CD4-positive, CD25-positive, alpha-beta regulatory T cell (primary cell): Measurements from ENCODE around the gene TMPRSS12. TPM values are rescaled to one million over a fixed set of nuclear protein-coding genes. Genes with fewer than 3 reads are reported as not detected.
"Not testable (repeated sequence)": the region's sequence is repeated elsewhere in the genome, so short reads cannot be mapped to it uniquely, and the experiment has no call there.

Experiments used
- ATAC-seq, 2 donors: fragments of 150-1000 bp; cut with Tn5 transposase; one replicate each; pipeline ENCODE4 v1.10.0; 2021; ENCODE audit warnings: low read depth in 2 of 2, moderate number of reproducible peaks in 2 of 2, moderate library complexity in 1 of 2
- DNase-seq, 3 donors: peaks; one replicate each; pipeline versions ENCODE4 v3.0.0 to v3.0.0-alpha.2; 2012 to 2022; ENCODE audit warnings: mixed read lengths in 1 of 3
- H3K27ac ChIP-seq: one replicate; pipeline ENCODE4 v1.7.0; 2013; ENCODE audit warnings: mild to moderate bottlenecking, low read length; ENCODE audit not compliant: insufficient read depth, poor library complexity, severe bottlenecking
- H3K27me3 ChIP-seq: one replicate; pipeline ENCODE4 v1.7.0; 2013; ENCODE audit warnings: low read length; ENCODE audit not compliant: control insufficient read depth, insufficient read depth
- H3K36me3 ChIP-seq: one replicate; pipeline ENCODE4 v1.7.0; 2013; ENCODE audit warnings: mild to moderate bottlenecking, low read length, moderate library complexity; ENCODE audit not compliant: control insufficient read depth, insufficient read depth
- H3K4me1 ChIP-seq: 2 replicates; pipeline ENCODE4 v1.7.0; 2013; ENCODE audit warnings: mild to moderate bottlenecking, low read length; ENCODE audit not compliant: insufficient read depth, control insufficient read depth, poor library complexity, severe bottlenecking
- H3K4me3 ChIP-seq: one replicate; pipeline ENCODE4 v1.7.0; 2013; ENCODE audit warnings: low read depth, mild to moderate bottlenecking, low read length, moderate library complexity
- H3K9me3 ChIP-seq, 2 experiments: 1 replicate in 1 of 2; 2 replicates in 1 of 2; pipeline ENCODE4 v1.7.0; 2013; ENCODE audit warnings: low read length in 2 of 2, mild to moderate bottlenecking in 1 of 2, moderate library complexity in 1 of 2; ENCODE audit not compliant: control insufficient read depth in 2 of 2
- H3K27ac Mint-ChIP-seq, 3 donors: one replicate each; pipeline ENCODE4 v1.8.0; 2020 to 2022; ENCODE audit warnings: mild to moderate bottlenecking in 3 of 3, mixed read lengths in 3 of 3, moderate library complexity in 2 of 3
- H3K27me3 Mint-ChIP-seq: one replicate; pipeline ENCODE4 v1.8.0; 2022; ENCODE audit warnings: mild to moderate bottlenecking, mixed read lengths
- H3K36me3 Mint-ChIP-seq: one replicate; pipeline ENCODE4 v1.8.0; 2020; ENCODE audit warnings: mixed read lengths
- H3K4me1 Mint-ChIP-seq, 4 donors: one replicate each; pipeline ENCODE4 v1.8.0; 2020 to 2022; ENCODE audit warnings: mixed read lengths in 4 of 4, mild to moderate bottlenecking in 1 of 4
- H3K4me3 Mint-ChIP-seq, 4 donors: one replicate each; pipeline ENCODE4 v1.8.0; 2020 to 2022; ENCODE audit warnings: mild to moderate bottlenecking in 4 of 4, mixed read lengths in 4 of 4, moderate library complexity in 3 of 4
- H3K9me3 Mint-ChIP-seq, 7 donors: one replicate each; pipeline ENCODE4 v1.8.0; 2020 to 2022; ENCODE audit warnings: mixed read lengths in 7 of 7, mild to moderate bottlenecking in 3 of 7, moderate library complexity in 2 of 7
- polyA plus RNA-seq, 4 donors: library from polyadenylated mRNA; unstranded; fragments of 300-500 nt; fragmentation: Illumina TruSeq; gene quantifications; one replicate each; pipeline ENCODE4 v1.2.3, GENCODE V29; 2021
- total RNA-seq: library from RNA; stranded (reverse); gene quantifications from one replicate; pipeline ENCODE4 v1.2.3, GENCODE V29; 2022

The TMPRSS12 gene
- total and polyA plus RNA-seq, 5 donors from 2014 or later: not detected

- no peak for ATAC-seq
- peak overlapping the region; percentile 93 for H3K4me3 ChIP-seq
- Mint-ChIP-seq H3K27me3 (peaks cover 10% of the 10 kb centered on the region), H3K36me3 (no peaks in the 10 kb centered on the region), H3K27ac (peak overlapping the region; percentile 27 to 96 (median 84)), H3K4me1 (peaks cover 10 to 52% (median 37%) of the 10 kb centered on the region in 4 donors), H3K4me3 (peak overlapping the region; percentile 87 to 98 (median 90)), H3K9me3 (peaks cover 0 to 3% (median 0%) of the 10 kb centered on the region in 7 donors)
- no peaks in the 10 kb centered on the region for H3K27me3 ChIP-seq
- DNase-seq: no peak
- H3K9me3 ChIP-seq: no peaks in the 10 kb centered on the region
- peaks cover 24% of the 10 kb centered on the region for H3K4me1 ChIP-seq
- peak overlapping the region; percentile 61 for H3K27ac ChIP-seq
- H3K36me3 ChIP-seq: no peaks in the 10 kb centered on the region
These were observed 80.8 kb downstream of the TMPRSS12 start for GRCh38 chr12:50923361-50924130.

- Mint-ChIP-seq H3K4me3 (peak overlapping the region; percentile 87 to 98 (median 90)), H3K36me3 (no peaks in the 10 kb centered on the region), H3K4me1 (peaks cover 12 to 55% (median 40%) of the 10 kb centered on the region in 4 donors), H3K9me3 (peaks cover 0 to 3% (median 0%) of the 10 kb centered on the region in 7 donors), H3K27me3 (peaks cover 10% of the 10 kb centered on the region), H3K27ac (peak overlapping the region; percentile 27 to 96 (median 84))
- Histone ChIP-seq H3K27ac (peak overlapping the region; percentile 61), H3K4me3 (peak overlapping the region; percentile 93), H3K4me1 (peaks cover 24% of the 10 kb centered on the region), H3K27me3 (no peaks in the 10 kb centered on the region), H3K9me3 (no peaks in the 10 kb centered on the region), H3K36me3 (no peaks in the 10 kb centered on the region)
- DNase-seq (no peak), ATAC-seq (no peak)
These were observed 81.4 kb downstream of the TMPRSS12 start for GRCh38 chr12:50924131-50924438.

GRCh38 chr12:50924439-50925341, 82.0 kb downstream of the TMPRSS12 start:
- Mint-ChIP-seq H3K27me3 (peaks cover 10% of the 10 kb centered on the region), H3K4me1 (peaks cover 12 to 57% (median 43%) of the 10 kb centered on the region in 4 donors), H3K9me3 (peaks cover 0 to 3% (median 0%) of the 10 kb centered on the region in 7 donors), H3K36me3 (no peaks in the 10 kb centered on the region), H3K27ac (peak overlapping the region; percentile 84 to 96 (median 90)), H3K4me3 (peak overlapping the region; percentile 87 to 98 (median 94))
- DNase-seq (peak; percentile 37 to 86 (median 47)), ATAC-seq (peak; percentile 79 to 80)
- H3K36me3 ChIP-seq: no peaks in the 10 kb centered on the region
- peak overlapping the region; percentile 93 for H3K4me3 ChIP-seq
- H3K27ac ChIP-seq: peak overlapping the region; percentile 61
- no peaks in the 10 kb centered on the region for H3K9me3 ChIP-seq
- H3K4me1 ChIP-seq: peaks cover 24% of the 10 kb centered on the region
- H3K27me3 ChIP-seq: no peaks in the 10 kb centered on the region

- Histone ChIP-seq H3K27ac (no peak overlapping the region), H3K36me3 (no peaks in the 10 kb centered on the region), H3K27me3 (no peaks in the 10 kb centered on the region), H3K9me3 (no peaks in the 10 kb centered on the region), H3K4me1 (peaks cover 24% of the 10 kb centered on the region), H3K4me3 (peak overlapping the region; percentile 93)
- peaks cover 12 to 60% (median 42%) of the 10 kb centered on the region in 4 donors for H3K4me1 Mint-ChIP-seq
- H3K27ac Mint-ChIP-seq: peak overlapping the region; percentile 75 to 90 (median 84)
- peaks cover 0 to 1% (median 0%) of the 10 kb centered on the region in 7 donors for H3K9me3 Mint-ChIP-seq
- DNase-seq (peak in 2 of 3 donors; percentile 10 to 33), ATAC-seq (peak; percentile 32 to 44)
- peaks cover 4% of the 10 kb centered on the region for H3K36me3 Mint-ChIP-seq
- H3K4me3 Mint-ChIP-seq: peak overlapping the region; percentile 87 to 98 (median 94)
- peaks cover 6% of the 10 kb centered on the region for H3K27me3 Mint-ChIP-seq
These were observed 82.6 kb downstream of the TMPRSS12 start for GRCh38 chr12:50925342-50925651.

- DNase-seq (no peak), ATAC-seq (no peak)
- Mint-ChIP-seq H3K27me3 (peaks cover 6% of the 10 kb centered on the region), H3K27ac (peak overlapping the region; percentile 27 to 57 (median 57)), H3K4me1 (peaks cover 12 to 60% (median 44%) of the 10 kb centered on the region in 4 donors), H3K9me3 (peaks cover 0 to 1% (median 0%) of the 10 kb centered on the region in 7 donors), H3K4me3 (peak overlapping the region; percentile 87 to 98 (median 94)), H3K36me3 (peaks cover 7% of the 10 kb centered on the region)
- Histone ChIP-seq H3K9me3 (no peaks in the 10 kb centered on the region), H3K27ac (peak overlapping the region; percentile 23), H3K36me3 (no peaks in the 10 kb centered on the region), H3K4me3 (peak overlapping the region; percentile 93), H3K27me3 (no peaks in the 10 kb centered on the region), H3K4me1 (peaks cover 24% of the 10 kb centered on the region)
These were observed 83.2 kb downstream of the TMPRSS12 start for GRCh38 chr12:50925920-50926319.

- peak overlapping the region in 2 of 3 donors; percentile 27 to 62 for H3K27ac Mint-ChIP-seq
These were observed 83.7 kb downstream of the TMPRSS12 start for GRCh38 chr12:50926415-50926814.

GRCh38 chr12:50926932-50927331, 84.2 kb downstream of the TMPRSS12 start:
- not testable (repeated sequence) for H3K36me3 ChIP-seq, H3K9me3 Mint-ChIP-seq, H3K36me3 Mint-ChIP-seq, DNase-seq, H3K27me3 ChIP-seq, H3K9me3 ChIP-seq, ATAC-seq, H3K27ac ChIP-seq, H3K27me3 Mint-ChIP-seq
- H3K4me3 ChIP-seq: peak overlapping the region; percentile 93
- peaks cover 12 to 64% (median 47%) of the 10 kb centered on the region in 4 donors for H3K4me1 Mint-ChIP-seq
- H3K4me1 ChIP-seq: peaks cover 24% of the 10 kb centered on the region
- peak overlapping the region; percentile 87 to 98 (median 94) for H3K4me3 Mint-ChIP-seq
- peak overlapping the region; percentile 1 to 80 (median 27) for H3K27ac Mint-ChIP-seq

More at GRCh38 chr12:50926415-50926814, 83.7 kb downstream of the TMPRSS12 start:
- ATAC-seq (no peak), DNase-seq (no peak)
- Mint-ChIP-seq H3K9me3 (peaks cover 0 to 1% (median 0%) of the 10 kb centered on the region in 7 donors), H3K27me3 (peaks cover 6% of the 10 kb centered on the region), H3K36me3 (peaks cover 8% of the 10 kb centered on the region), H3K4me3 (peak overlapping the region; percentile 87 to 98 (median 94)), H3K4me1 (peaks cover 12 to 61% (median 45%) of the 10 kb centered on the region in 4 donors)
- Histone ChIP-seq H3K27me3 (no peaks in the 10 kb centered on the region), H3K27ac (no peak overlapping the region), H3K9me3 (no peaks in the 10 kb centered on the region), H3K36me3 (no peaks in the 10 kb centered on the region), H3K4me1 (peaks cover 24% of the 10 kb centered on the region), H3K4me3 (peak overlapping the region; percentile 93)
